NCI-H1694 (cell line): ENCODE measurements around the gene IGSF6.
A peak's percentile ranks its signal among the peaks of the same experiment; 100 is the strongest.
"Not testable (repeated sequence)": the region's sequence is repeated elsewhere in the genome, so short reads cannot be mapped to it uniquely, and the experiment has no call there.

Source experiments
- DNase-seq: peaks from one replicate; lab custom pipeline; 2025; lab: John Stamatoyannopoulos, UW

The IGSF6 gene, protein sequence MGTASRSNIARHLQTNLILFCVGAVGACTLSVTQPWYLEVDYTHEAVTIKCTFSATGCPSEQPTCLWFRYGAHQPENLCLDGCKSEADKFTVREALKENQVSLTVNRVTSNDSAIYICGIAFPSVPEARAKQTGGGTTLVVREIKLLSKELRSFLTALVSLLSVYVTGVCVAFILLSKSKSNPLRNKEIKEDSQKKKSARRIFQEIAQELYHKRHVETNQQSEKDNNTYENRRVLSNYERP

DNA sequence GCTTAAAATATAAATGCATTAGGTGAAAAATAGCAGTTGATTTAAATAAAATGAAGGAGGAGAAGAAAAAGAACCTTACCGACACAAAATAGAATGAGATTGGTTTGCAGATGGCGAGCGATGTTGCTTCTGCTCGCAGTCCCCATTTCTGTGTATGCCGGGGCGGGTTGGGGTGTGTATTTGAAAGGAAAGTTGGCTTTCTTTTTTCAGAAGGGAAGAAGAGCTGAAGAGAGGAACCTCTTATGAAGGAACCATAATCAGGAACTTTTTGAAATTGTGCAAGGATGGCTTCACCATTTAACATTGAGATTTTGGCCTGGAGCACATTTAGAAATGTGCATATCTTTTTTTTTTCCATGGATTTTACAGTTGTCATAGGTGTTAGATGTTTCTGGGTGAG lies at the start of gene IGSF6:
IGSF6 (minus strand) TSS at position 156 of the 400 bp plus-strand sequence; CDS start at position 146, 10 bp downstream.
- DNase-seq = no peak

DNA sequence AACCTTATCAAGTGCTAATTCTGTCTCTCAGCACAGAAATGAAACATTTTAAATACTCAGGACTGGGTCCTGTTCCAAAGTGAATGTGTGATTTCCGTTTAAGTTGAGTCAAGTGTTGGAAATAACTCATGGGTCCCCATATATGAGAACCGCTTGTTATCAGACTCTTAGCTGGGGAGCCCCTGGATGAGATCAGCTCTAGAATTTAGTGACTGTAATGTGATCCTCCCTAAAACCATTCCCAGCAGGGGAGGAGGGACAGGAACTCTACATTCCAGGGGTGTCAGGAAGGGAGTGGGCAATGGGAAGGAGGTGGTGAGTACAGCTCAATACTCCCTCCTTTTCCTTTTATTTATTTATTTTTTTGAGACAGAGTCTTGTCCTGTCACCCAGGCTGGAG lies 48.9 kb upstream of the IGSF6 start:
- DNase-seq = no peak

DNA sequence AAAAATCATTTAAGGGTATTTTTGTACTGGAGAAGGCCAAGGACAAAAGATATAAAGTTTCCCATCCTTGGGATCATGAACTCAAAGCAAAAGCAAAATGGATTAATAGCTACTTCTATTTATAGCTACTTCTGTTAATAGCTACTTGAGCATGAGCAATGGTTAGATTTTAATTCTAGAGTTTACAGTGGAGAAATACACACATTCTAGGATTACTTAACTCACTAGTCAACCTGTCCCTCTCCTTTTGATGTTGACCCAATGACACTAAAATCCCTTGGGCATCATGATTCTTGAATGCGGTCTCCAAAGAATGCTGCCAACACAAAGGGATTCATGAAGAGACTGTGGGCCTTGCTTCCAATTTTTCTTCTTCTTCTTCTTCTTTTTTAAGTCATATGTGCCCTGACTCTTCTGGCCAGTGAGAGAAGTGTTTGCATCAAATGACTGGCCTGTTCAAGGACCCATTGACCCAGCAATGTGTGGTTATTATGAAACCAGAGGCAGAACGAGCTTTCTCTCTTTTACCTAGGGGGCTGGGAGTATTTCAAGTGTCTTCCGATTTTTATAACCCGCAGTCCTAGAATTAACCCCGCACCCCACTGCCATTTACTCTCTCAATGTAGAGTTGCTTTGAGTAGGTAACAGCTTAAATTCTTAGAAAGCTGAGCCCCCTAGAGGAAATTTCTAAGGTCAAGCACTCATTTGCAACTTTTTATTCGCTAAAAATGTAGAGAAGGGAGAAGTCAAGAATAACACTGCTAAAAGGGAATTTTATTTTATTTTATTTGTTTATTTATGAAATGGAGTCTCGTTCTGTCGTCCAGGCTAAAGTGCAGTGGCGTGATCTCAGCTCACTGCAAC lies 46.0 kb upstream of the IGSF6 start:
- no peak for DNase-seq

DNA sequence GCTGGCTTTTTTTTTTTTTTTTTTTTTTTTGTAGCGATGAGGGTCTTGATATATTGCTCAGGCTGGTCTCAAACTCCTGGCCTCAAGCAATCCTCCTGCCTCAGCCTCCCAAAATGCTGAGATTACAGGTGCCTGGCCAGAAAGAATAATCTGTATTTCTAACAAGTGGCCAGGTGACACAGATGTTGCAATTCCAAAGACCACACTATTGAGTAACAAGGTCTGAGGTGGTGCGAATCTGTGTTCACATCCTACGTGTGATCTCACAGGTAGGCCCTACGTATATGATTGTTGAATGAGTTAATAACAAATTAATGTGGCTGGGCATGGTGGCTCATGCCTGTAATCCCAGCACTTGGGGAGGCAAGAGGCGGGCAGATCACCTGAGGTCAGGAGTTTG lies 44.6 kb upstream of the IGSF6 start:
- no peak for DNase-seq

DNA sequence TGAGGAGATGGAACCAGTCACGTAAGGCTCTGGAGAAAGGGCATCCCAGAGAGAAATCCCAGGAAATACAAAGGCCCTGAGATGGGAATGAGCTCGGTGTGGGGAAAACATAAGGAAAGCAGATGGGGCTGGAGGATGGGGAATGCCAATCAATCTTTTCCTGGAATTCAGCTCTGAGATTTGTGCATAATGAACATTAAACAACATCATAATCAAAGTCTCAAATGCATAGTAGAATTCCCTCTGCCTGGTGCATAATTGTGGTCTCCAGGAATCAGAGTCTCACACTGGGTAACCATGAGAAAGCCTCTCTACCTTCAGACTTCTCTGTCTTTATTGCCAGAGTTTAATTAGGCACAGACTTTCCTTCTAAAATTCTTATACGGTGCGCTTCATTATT lies 42.2 kb upstream of the IGSF6 start:
- DNase-seq = no peak

DNA sequence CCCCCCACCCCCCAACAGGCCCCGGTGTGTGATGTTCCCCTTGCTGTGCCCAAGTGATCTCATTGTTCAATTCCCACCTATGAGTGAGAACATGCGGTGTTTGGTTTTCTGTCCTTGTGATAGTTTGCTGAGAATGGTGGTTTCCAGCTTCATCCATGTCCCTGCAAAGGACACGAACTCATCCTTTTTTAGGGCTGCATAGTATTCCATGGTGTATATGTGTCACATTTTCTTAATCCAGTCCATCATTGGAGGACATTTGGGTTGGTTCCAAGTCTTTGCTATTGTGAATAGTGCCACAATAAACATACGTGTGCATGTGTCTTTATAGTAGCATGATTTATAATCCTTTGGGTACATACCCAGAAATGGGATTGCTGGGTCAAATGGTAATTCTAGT lies 38.6 kb upstream of the IGSF6 start:
- not testable (repeated sequence) for DNase-seq

DNA sequence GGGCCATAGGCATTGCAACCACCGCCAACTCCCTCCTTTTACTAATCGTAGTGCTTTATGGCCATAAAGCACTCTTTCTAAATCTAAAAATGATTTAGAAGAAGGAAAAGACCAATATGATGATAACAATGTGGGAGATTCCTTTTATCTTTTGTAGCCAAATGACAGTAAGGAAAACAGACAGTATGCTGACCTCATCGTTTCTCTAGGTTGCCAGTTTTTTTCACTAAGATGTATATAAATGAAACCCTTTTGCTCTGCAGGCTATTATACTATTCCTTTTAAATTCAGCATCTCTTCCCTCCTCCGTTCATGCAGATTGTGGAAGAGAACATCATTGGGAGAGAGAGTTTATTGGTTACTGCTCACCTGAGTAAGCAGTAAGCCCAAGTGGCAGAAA lies 36.7 kb upstream of the IGSF6 start:
- DNase-seq = no peak

DNA sequence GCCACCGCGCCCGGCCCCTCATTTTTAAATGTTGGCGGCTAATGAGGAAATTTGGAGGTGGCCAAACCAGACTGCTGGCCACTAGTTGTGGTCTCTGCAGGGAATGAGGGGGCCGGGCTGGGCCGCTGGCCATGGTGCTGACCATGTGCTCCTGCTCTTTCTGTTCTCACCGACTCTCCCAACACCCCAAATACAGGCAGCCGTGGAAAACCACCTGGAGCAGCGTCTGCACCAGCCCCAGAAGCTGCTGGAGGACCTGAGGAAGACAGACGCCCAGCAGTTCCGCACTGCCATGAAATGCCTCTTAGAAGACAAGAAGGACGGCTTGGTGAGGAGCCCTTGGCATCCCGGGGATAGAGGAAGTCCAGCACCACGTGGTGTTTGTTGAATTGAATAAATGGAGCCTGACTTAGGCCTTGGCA lies 32.6 kb upstream of the IGSF6 start:
- DNase-seq = no peak

DNA sequence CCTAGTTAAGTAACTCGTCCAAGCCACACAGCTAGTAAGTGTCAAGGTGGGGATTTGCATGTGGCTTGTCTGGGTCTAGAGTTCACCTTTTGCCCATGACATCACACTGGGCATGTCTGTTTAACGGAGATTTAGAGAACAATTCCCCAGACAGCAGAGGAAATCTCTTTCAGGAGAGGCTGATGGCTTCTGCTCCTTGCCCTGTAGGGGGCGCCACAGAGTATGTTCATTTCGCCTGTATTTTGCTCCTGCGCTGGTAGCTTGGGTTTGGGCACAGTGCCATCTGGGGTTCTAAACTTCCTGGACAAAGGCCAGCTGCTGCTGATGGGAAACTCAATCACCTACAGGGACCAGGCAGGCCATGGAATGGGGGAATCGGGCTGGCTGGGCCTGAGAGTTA lies 31.8 kb upstream of the IGSF6 start:
- peak; percentile 23 for DNase-seq

DNA sequence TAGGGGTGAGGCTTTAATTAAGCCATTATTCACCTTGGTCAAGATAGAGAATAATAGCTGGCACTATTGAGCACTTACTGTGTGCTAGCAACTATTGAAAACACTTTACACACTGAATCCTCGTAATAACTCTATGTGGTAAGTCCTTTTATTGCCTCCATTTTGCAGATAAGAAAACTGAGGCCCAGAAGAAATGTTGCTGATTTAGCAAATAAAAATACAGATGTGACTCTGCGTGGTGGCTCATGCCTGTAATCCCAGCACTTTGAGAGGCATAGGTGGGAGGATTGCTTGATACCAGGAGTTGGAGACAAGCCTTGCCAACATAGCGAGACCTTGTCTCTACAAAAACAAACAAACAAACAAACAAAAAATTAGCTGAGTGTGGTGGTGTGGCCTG lies 30.8 kb upstream of the IGSF6 start:
- no peak for DNase-seq

DNA sequence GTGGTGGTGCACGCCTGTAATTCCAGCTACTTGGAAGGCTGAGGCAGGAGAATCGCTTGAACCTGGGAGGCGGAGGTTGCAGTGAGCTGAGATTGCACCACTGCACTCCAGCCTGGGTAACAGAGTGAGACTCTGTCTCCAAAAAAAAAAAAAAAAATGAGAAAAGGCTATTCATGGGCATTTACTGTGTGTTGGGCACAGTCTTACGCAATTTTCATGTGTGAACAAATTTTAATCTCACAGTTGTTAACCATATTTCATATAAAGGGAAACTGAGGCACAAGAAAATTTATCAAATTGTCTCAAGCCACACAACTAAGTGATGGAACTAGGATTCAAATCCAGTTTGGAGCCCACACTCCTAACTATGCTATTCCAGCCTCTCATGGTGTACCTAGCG lies 28.3 kb upstream of the IGSF6 start:
- DNase-seq = not testable (repeated sequence)

DNA sequence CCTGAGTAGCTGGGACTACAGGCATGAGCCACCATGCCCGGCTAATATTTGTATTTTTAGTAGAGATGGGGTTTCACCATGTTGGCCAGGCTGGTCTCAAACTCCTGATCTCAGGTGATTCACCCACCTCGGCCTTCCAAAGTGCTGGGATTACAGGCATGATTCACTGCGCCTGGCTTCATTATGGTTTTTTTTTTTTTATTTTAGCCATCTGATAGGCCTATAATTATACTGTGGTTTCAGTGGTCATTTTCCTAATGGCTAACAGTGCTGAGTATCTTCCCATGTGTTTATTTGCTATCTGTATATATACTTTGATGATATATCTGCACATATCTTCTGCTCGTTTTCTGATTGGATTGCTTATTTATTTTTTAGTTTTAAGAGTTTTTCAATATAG lies 22.0 kb upstream of the IGSF6 start:
- not testable (repeated sequence) for DNase-seq

DNA sequence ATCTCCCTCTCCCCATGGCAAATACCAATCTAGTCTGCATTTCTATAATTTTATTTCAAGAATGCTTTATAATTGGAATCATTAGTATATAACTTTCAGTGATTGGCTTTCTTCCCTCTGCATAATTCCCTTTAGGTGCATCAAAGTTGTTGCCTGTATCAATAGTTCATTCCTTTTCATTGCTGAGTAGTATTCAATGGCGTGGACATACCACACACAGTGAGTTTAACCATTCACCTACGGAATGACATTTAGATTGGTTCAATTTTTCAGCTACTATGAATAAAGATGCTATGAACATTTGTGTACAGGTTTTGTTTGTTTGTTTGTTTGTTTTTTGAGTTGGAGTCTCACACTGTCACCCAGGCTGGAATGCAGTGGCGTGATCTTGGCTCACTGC lies 21.1 kb upstream of the IGSF6 start:
- no peak for DNase-seq

DNA sequence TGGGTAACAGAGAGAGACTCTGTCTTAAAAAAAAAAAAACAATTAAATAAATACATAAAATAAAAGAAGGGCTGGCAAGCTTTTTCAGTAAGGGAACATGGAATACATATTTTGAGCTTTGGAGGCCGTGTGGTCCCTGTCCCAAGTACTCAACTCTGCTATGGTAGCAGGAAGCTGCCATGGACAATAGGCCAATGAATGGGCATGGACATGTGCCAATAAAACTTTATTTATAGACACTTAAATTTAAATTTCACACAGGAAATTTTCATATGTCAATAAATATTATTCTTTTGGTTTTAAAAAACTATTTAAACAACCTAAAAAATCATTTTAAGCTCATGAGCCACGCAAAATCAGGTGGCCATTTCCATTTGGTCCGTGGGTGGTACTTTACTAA lies 15.2 kb upstream of the IGSF6 start:
- DNase-seq = no peak

DNA sequence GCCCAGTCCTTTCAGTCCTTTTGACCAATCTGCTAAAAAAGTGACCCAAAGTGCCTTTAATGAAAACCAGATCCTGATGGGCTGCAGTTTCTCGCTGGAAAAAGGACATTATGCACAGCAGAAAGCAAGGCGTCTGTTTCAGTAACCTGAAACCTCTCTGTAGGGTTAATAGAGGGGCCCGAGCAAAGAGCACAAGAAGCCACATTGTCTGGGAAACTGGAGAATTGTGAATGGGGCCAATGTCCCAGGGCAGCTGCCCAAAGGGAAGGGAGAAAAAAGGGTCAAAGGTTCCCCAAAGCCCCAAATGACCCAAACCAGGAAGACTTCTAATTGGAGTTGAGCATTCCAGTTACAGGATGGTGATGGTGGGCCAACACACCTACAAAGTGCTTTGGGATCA lies 14.4 kb upstream of the IGSF6 start:
- no peak for DNase-seq

DNA sequence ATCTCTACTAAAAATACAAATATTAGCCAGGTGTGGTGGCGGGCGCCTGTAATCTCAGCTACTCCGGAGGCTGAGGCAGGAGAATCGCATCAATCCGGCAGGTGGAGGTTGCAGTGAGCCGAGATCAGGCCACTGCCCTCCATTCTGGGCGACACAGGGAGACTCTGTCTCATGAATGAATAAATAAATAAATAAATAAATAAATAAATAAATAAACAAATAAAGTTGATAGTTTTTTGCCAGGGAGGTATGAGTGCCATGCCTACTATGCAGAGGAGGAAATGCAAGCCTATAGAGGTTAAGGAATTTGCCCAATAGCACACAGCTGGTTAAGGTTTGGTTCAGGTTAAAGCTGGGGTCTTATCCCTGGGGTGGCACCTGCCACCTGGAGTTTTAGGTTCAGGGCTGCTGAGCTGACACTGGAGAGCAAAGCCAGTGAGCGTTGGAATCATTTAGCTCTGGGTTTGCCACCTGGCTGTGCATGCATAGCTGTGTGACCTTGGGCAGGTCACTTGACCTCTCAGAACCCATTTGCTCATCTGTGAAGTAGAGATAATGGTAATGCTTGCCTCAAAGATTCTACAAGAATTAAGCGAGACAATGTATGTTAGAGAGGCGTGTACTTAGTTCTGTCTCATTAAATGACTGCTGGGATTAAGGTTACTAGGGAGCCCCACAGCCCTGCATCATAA lies 12.5 kb upstream of the IGSF6 start:
- DNase-seq = no peak

DNA sequence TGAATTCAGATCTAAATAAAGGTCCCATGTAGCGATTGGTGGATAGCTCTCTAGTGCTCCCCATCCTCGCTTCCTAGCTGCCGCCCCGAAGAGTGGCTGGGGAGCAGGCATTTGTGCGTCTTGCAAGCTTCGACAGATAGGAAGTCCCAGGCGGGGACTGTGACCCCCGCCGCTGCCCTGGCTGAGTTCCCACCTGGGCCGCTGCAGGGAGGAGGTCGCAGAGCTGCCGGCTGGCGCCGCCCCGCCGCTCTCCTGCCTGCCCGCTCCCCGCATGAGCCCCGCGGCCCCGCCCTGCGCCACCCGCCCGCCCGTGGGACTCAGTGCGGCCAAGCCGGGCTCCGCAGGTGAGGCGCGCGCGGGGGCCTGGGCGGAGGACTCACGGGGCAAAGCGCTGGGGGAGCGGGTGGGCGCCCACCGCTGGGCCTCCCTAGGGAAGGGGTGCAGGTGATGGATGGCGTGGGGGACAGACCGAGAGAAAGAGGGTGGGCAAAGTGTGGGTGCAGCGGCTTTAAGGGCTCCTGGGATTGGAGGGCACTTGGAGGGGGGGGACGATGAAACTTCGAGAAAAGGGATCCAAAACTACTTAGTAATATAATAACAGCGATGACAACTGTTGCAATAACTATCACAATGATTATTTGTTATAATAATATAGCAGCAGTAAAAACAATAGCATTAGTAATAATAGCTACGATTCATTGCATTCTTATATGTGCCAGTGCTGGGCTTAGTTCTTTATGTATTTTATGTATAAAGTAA lies 11.7 kb upstream of the IGSF6 start, which contains the start of gene OTOA:
OTOA (plus strand) TSS at position 80 of the 759 bp plus-strand sequence. CDS start 14,547 bp downstream, outside the sequence.
- DNase-seq = no peak

DNA sequence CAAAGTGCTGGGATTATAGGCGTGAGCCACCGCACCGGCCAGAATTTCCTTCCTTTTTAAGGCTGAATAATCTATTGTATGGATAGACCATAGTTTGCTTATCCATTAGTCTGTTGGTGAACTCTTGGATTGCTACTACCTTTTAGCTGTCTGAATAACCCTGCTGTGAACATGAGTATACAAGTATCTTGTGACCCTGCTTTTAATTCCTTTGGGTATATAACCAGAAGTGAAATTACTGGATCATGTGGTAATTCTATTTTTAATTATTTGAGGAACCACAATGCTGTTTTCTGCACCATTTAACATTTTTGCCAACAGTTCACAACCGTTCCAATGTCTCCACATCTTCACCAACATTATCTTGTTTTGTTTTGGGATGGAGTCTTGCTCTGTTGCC lies 6.7 kb upstream of the IGSF6 start:
- DNase-seq = no peak

DNA sequence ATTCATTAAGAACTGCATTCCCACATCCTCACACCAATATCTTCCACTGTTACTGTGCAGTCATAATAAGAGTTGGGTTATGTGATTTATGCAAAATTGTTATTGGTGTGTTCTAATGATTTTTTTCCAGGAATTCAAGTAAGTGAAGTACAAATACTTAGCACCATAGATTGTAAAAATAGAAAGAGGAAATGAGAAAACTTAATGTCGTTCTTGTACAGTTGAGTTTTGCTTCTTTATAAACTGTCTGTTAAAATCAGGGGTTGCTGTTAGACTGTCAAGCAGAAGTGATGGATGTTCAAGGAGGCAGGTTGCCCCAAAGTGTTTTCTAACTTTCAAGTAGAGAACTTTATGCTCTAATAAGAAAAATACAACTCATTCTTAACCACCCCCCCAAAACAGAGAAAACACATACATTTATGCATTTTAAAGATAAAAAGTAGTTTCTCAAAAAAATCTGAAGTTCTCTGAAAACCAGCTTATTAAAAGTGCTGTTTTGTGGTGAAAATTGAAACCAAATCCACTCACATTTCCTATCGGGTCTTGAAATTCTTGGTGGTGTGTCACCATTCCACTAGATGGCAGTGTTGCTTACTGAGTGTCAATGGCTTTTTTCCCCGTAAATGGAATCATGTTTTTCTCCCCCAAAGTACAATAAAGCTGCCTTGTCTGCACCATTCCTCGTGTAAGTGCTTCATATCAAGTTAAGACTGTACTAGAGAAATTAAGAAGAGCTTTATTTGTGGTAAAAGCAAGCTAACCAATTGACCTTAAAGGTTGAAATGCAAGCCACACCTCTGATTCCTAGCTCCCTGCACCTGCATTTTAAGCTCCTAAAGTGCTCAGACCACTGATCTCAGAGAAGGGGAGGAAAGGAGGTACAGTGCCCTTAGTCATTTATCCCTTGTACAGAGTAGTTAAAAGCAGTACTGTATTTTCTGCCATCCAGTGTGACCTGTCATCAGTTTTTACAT lies 4.7 kb upstream of the IGSF6 start:
- peak; percentile 51 for DNase-seq

DNA sequence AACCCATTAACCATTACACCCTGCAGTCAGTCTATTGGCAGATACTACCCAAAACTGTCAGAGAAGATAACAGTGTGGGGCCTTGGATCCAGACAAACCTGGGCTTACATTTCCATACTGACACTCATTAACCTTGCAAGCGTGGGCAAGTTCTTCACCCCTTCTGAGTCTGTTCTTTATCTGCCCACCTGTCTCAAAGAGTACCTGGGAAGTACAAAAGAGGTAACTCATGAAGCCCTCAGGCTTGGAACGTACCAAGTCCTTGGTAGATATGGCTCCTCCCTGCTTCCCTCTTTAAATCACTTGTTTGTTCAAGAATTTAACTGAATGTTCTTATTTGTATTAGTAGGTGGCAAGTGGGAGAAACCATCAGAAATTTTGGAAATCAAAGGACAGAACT lies 2.5 kb upstream of the IGSF6 start:
- DNase-seq = no peak

DNA sequence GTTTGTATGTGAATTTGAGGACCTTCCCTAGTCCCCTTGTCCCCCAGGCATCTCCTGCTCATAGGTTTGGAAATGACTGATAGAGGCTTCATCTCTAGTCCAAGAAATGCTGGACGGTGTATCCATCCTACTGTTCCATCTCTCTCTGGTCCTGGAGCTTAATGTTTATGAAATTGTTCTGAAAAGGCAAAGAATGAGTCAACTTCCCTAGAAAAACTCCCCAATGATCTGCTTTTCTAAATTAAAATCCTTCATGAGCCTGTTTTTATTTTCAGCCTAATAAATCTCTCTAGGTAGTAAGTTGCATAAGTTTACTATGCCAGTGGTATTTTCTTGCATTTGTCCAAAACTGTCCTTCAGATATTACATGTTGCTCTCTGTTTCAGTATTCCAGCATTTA lies 2.1 kb upstream of the IGSF6 start:
- DNase-seq = no peak
